ENCODE results near the gene ANKFY1. TPM values are rescaled to one million over a fixed set of nuclear protein-coding genes. Genes with fewer than 3 reads are reported as not detected.

Gene ANKFY1
- total and polyA plus RNA-seq, 2 experiments from 2014 or later, result 20.1 to 24.2 TPM

GRCh38 chr17:4249452-4250029, 14.2 kb downstream of the ANKFY1 start:
- Histone ChIP-seq H2AFZ (no peak overlapping the region), H3K4me3 (no peak overlapping the region), H3K9me2 (ENCODE audit: insufficient read depth) (no peaks in the 10 kb centered on the region), H3K4me1 (ENCODE audit: insufficient read depth) (peaks cover 9% of the 10 kb centered on the region), H3K27me3 (replicated peaks; ENCODE audit: insufficient read depth) (no peaks in the 10 kb centered on the region), H3K36me3 (ENCODE audit: low read depth) (no peaks in the 10 kb centered on the region), H4K20me1 (ENCODE audit: insufficient read depth) (peaks cover 21% of the 10 kb centered on the region; the same call in 1 of the 2 replicates), H3K9ac (no peak overlapping the region), H3K79me2 (ENCODE audit: insufficient read depth) (peaks cover 98% of the 10 kb centered on the region), H3F3A (ENCODE audit: insufficient read depth) (no peaks in the 10 kb centered on the region), H3K9me3 (ENCODE audit: low read depth) (no peaks in the 10 kb centered on the region), H3K27ac (no peak overlapping the region), H3K4me2 (ENCODE audit: unreplicated experiment) (no peak overlapping the region)
- 60 to 61% methylated on average over 4 of the region's 4 CpGs for WGBS, 2 experiments (ENCODE audit: low coverage in 1 of 2, low lambda C conversion rate in 2 of 2, missing lambda C conversion rate in 2 of 2)
- TF ChIP-seq EZH2 (IDR thresholded peaks at IDR 0.05; ENCODE audit: insufficient read depth, poor library complexity, severe bottlenecking) (no peak), EZH2phosphoT487 (IDR thresholded peaks at IDR 0.05; ENCODE audit: insufficient read depth, low read depth) (no peak)
- in situ Hi-C loops (cut with MboI), result no loop called here
- peak; percentile 70 for DNase-seq

GRCh38 chr17:4248504-4249277, 15.1 kb downstream of the ANKFY1 start:
- in situ Hi-C loops (cut with MboI), result no loop called here
- WGBS, 2 experiments (ENCODE audit: low coverage in 1 of 2, low lambda C conversion rate in 2 of 2, missing lambda C conversion rate in 2 of 2), result 82 to 88% methylated on average over 7 of the region's 7 CpGs
- no peaks in the 10 kb centered on the region for H3K9me2 ChIP-seq (ENCODE audit: insufficient read depth)
- no peak overlapping the region for H3K4me3 ChIP-seq
- peaks cover 21% of the 10 kb centered on the region; the same call in 1 of the 2 replicates for H4K20me1 ChIP-seq (ENCODE audit: insufficient read depth)
- H3K36me3 ChIP-seq (ENCODE audit: low read depth), result no peaks in the 10 kb centered on the region
- H2AFZ ChIP-seq, result no peak overlapping the region
- H3K4me2 ChIP-seq (ENCODE audit: unreplicated experiment), result no peak overlapping the region
- H3K27ac ChIP-seq, result no peak overlapping the region
- no peaks in the 10 kb centered on the region for H3K27me3 ChIP-seq (replicated peaks; ENCODE audit: insufficient read depth)
- peaks cover 98% of the 10 kb centered on the region for H3K79me2 ChIP-seq (ENCODE audit: insufficient read depth)
- no peak overlapping the region for H3K9ac ChIP-seq
- no peak for TF ChIP-seq EZH2phosphoT487 (IDR thresholded peaks at IDR 0.05; ENCODE audit: insufficient read depth, low read depth)
- TF ChIP-seq EZH2 (IDR thresholded peaks at IDR 0.05; ENCODE audit: insufficient read depth, poor library complexity, severe bottlenecking), result no peak
- H3K9me3 ChIP-seq (ENCODE audit: low read depth), result no peaks in the 10 kb centered on the region
- H3K4me1 ChIP-seq (ENCODE audit: insufficient read depth), result peaks cover 9% of the 10 kb centered on the region
- DNase-seq, result no peak
- no peaks in the 10 kb centered on the region for H3F3A ChIP-seq (ENCODE audit: insufficient read depth)

- Histone ChIP-seq H3K4me2 (ENCODE audit: unreplicated experiment) (no peak overlapping the region), H3K27ac (no peak overlapping the region), H3K79me2 (ENCODE audit: insufficient read depth) (peaks cover 98% of the 10 kb centered on the region), H3K4me1 (ENCODE audit: insufficient read depth) (peaks cover 9% of the 10 kb centered on the region), H2AFZ (no peak overlapping the region), H3K36me3 (ENCODE audit: low read depth) (no peaks in the 10 kb centered on the region), H4K20me1 (ENCODE audit: insufficient read depth) (peaks cover 19% of the 10 kb centered on the region; the same call in 1 of the 2 replicates), H3K9ac (no peak overlapping the region), H3K9me2 (ENCODE audit: insufficient read depth) (no peaks in the 10 kb centered on the region), H3F3A (ENCODE audit: insufficient read depth) (no peaks in the 10 kb centered on the region), H3K4me3 (no peak overlapping the region), H3K27me3 (replicated peaks; ENCODE audit: insufficient read depth) (no peaks in the 10 kb centered on the region), H3K9me3 (ENCODE audit: low read depth) (no peaks in the 10 kb centered on the region)
- TF ChIP-seq EZH2 (IDR thresholded peaks at IDR 0.05; ENCODE audit: insufficient read depth, poor library complexity, severe bottlenecking) (no peak), EZH2phosphoT487 (IDR thresholded peaks at IDR 0.05; ENCODE audit: insufficient read depth, low read depth) (no peak)
- no peak for DNase-seq
- 98% methylated on average over 11 of the region's 11 CpGs for WGBS, 2 experiments (ENCODE audit: low coverage in 1 of 2, low lambda C conversion rate in 2 of 2, missing lambda C conversion rate in 2 of 2)
- in situ Hi-C loops (cut with MboI), result no loop called here
Observed at GRCh38 chr17:4247971-4248388, 15.8 kb downstream of the ANKFY1 start.

GRCh38 chr17:4247361-4247970, 16.3 kb downstream of the ANKFY1 start:
- H3K79me2 ChIP-seq (ENCODE audit: insufficient read depth), result peaks cover 98% of the 10 kb centered on the region
- H3K9me2 ChIP-seq (ENCODE audit: insufficient read depth), result no peaks in the 10 kb centered on the region
- peaks cover 9% of the 10 kb centered on the region for H3K4me1 ChIP-seq (ENCODE audit: insufficient read depth)
- H3K27ac ChIP-seq, result no peak overlapping the region
- H3K9ac ChIP-seq, result no peak overlapping the region
- peaks cover 14% of the 10 kb centered on the region; the same call in 1 of the 2 replicates for H4K20me1 ChIP-seq (ENCODE audit: insufficient read depth)
- TF ChIP-seq EZH2 (IDR thresholded peaks at IDR 0.05; ENCODE audit: insufficient read depth, poor library complexity, severe bottlenecking) (no peak), EZH2phosphoT487 (IDR thresholded peaks at IDR 0.05; ENCODE audit: insufficient read depth, low read depth) (no peak)
- no peaks in the 10 kb centered on the region for H3F3A ChIP-seq (ENCODE audit: insufficient read depth)
- no peaks in the 10 kb centered on the region for H3K9me3 ChIP-seq (ENCODE audit: low read depth)
- H3K4me2 ChIP-seq (ENCODE audit: unreplicated experiment), result no peak overlapping the region
- in situ Hi-C loops (cut with MboI), result no loop called here
- H2AFZ ChIP-seq, result no peak overlapping the region
- no peak overlapping the region for H3K4me3 ChIP-seq
- no peaks in the 10 kb centered on the region for H3K36me3 ChIP-seq (ENCODE audit: low read depth)
- H3K27me3 ChIP-seq (replicated peaks; ENCODE audit: insufficient read depth), result no peaks in the 10 kb centered on the region
- no peak for DNase-seq
- 77 to 84% methylated on average over 5 of the region's 5 CpGs for WGBS, 2 experiments (ENCODE audit: low coverage in 1 of 2, low lambda C conversion rate in 2 of 2, missing lambda C conversion rate in 2 of 2)
